H1 (cell line): ENCODE results near the gene TXNRD3. TPM values are rescaled to one million over a fixed set of nuclear protein-coding genes. Genes with fewer than 3 reads are reported as not detected.

Experiments used
- CTCF ChIA-PET: fragments of 300-600 bp; sonication (Branson Sonifier 250); formaldehyde crosslinking; loops from one replicate; lab custom pipeline; 2021; ENCODE audit not compliant: partially characterized antibody; lab: Charles Lee
- POLR2A ChIA-PET: fragments of 300-600 bp; sonication (Branson Sonifier 250); formaldehyde crosslinking; loops from one replicate; lab custom pipeline; 2021; ENCODE audit warnings: inconsistent platforms; ENCODE audit not compliant: partially characterized antibody; lab: Charles Lee
- DNase-seq, 2 experiments: peaks; one replicate each; pipeline versions ENCODE4 v3.0.0 to v3.0.0-alpha.2; 2010 to 2022; ENCODE audit warnings: low spot score in 2 of 2, low read depth in 1 of 2, mixed read lengths in 1 of 2
- FAIRE-seq: peaks from 2 replicates; lab custom pipeline; 2011; peaks lifted over from hg19 to GRCh38; lab: Jason Lieb, UNC
- H2AFZ ChIP-seq: 2 replicates; pipeline ENCODE4 v1.8.1; 2012; ENCODE audit warnings: low read length, inconsistent platforms
- H2AK5ac ChIP-seq: 2 replicates; pipeline ENCODE4 v1.6.1; 2013; ENCODE audit warnings: low read depth, low read length
- H2BK120ac ChIP-seq: replicated peaks from 2 replicates; pipeline ENCODE3; 2013; ENCODE audit warnings: low read depth, low read length, inconsistent platforms
- H2BK12ac ChIP-seq: 2 replicates; pipeline ENCODE4 v1.6.1; 2013; ENCODE audit warnings: low read depth, low read length
- H2BK15ac ChIP-seq: 2 replicates; pipeline ENCODE4 v1.6.1; 2013; ENCODE audit warnings: low read length
- H2BK20ac ChIP-seq: 2 replicates; pipeline ENCODE4 v1.6.1; 2013; ENCODE audit warnings: low read length
- H2BK5ac ChIP-seq: 2 replicates; pipeline ENCODE4 v1.6.1; 2013; ENCODE audit warnings: low read depth, low read length
- H3K14ac ChIP-seq: 2 replicates; pipeline ENCODE4 v1.6.1; 2013; ENCODE audit warnings: inconsistent platforms; ENCODE audit not compliant: insufficient read length
- H3K18ac ChIP-seq: 2 replicates; pipeline ENCODE4 v1.6.1; 2013; ENCODE audit warnings: low read length; ENCODE audit errors: extremely low read depth
- H3K23ac ChIP-seq: 2 replicates; pipeline ENCODE4 v1.6.1; 2013; ENCODE audit warnings: inconsistent platforms; ENCODE audit not compliant: insufficient read length
- H3K23me2 ChIP-seq: 2 replicates; pipeline ENCODE4 v1.6.1; 2013; ENCODE audit warnings: low read depth, low read length
- H3K27ac ChIP-seq: 2 replicates; pipeline ENCODE4 v1.6.1; 2011; ENCODE audit warnings: low read depth, low read length, inconsistent platforms
- H3K27me3 ChIP-seq, 4 experiments: replicated peaks in 1 of 4; 1 replicate in 1 of 4; 2 replicates in 3 of 4; pipeline versions ENCODE4 v1.6.1 to v1.8.1; 2011 to 2013; ENCODE audit warnings: low read length in 3 of 4, mild to moderate bottlenecking in 3 of 4, inconsistent platforms in 2 of 4, mixed read lengths in 2 of 4, moderate library complexity in 1 of 4; ENCODE audit not compliant: control insufficient read depth in 3 of 4, insufficient read depth in 3 of 4; ENCODE audit errors: extremely low read depth in 1 of 4
- H3K36me3 ChIP-seq, 4 experiments: 2 replicates each; pipeline versions ENCODE4 v1.6.1 to v1.8.1; 2011 to 2013; ENCODE audit warnings: mild to moderate bottlenecking in 4 of 4, low read length in 3 of 4, moderate library complexity in 2 of 4, control low read depth in 1 of 4, inconsistent platforms in 1 of 4; ENCODE audit not compliant: insufficient read depth in 4 of 4, control insufficient read depth in 2 of 4
- H3K4ac ChIP-seq: replicated peaks from 2 replicates; pipeline ENCODE3; 2013; ENCODE audit warnings: low read length, low read depth, mixed read lengths, inconsistent platforms; ENCODE audit not compliant: insufficient read length
- H3K4me1 ChIP-seq, 4 experiments: replicated peaks in 1 of 4; 1 replicate in 1 of 4; 2 replicates in 3 of 4; pipeline versions ENCODE4 v1.6.1 to v1.8.1; 2011 to 2013; ENCODE audit warnings: low read length in 3 of 4, inconsistent platforms in 2 of 4, mixed read lengths in 1 of 4; ENCODE audit not compliant: insufficient read depth in 4 of 4, control insufficient read depth in 3 of 4
- H3K4me2 ChIP-seq, 2 experiments: 2 replicates each; pipeline versions ENCODE4 v1.6.1 to v1.8.1; 2011 to 2013; ENCODE audit warnings: low read depth in 2 of 2, low read length in 2 of 2, control low read depth in 1 of 2, inconsistent platforms in 1 of 2, mild to moderate bottlenecking in 1 of 2; ENCODE audit not compliant: insufficient read depth in 1 of 2
- H3K4me3 ChIP-seq, 4 experiments: fragments of 200-600, 300-600 bp in 1 of 4; sonication (generic), shearing (Covaris generic), sonication (Bioruptor Twin) in 1 of 4; 2 replicates each; pipeline versions ENCODE4 v1.5.1 to v1.8.1; 2011 to 2016; ENCODE audit warnings: low read length in 4 of 4, low read depth in 3 of 4, control low read depth in 2 of 4, inconsistent platforms in 2 of 4, mild to moderate bottlenecking in 2 of 4, mixed read lengths in 1 of 4, moderate library complexity in 1 of 4; ENCODE audit not compliant: insufficient read depth in 2 of 4; ENCODE audit errors: extremely low read depth in 1 of 4
- H3K56ac ChIP-seq: replicated peaks from 2 replicates; pipeline ENCODE3; 2013; ENCODE audit warnings: low read depth, mild to moderate bottlenecking, mixed read lengths, low read length, inconsistent platforms; ENCODE audit not compliant: insufficient read length
- H3K79me1 ChIP-seq: 2 replicates; pipeline ENCODE4 v1.6.1; 2013; ENCODE audit warnings: low read depth, low read length, control low read depth
- H3K79me2 ChIP-seq, 2 experiments: 2 replicates each; pipeline versions ENCODE4 v1.6.1 to v1.8.1; 2012 to 2013; ENCODE audit warnings: low read length in 2 of 2, mild to moderate bottlenecking in 2 of 2, inconsistent platforms in 1 of 2; ENCODE audit not compliant: insufficient read depth in 2 of 2, control insufficient read depth in 1 of 2
- H3K9ac ChIP-seq, 4 experiments: replicated peaks in 1 of 4; 1 replicate in 1 of 4; 2 replicates in 3 of 4; pipeline versions ENCODE4 v1.6.1 to v1.8.1; 2011 to 2013; ENCODE audit warnings: low read depth in 3 of 4, low read length in 3 of 4, control low read depth in 2 of 4, mild to moderate bottlenecking in 2 of 4, moderate library complexity in 2 of 4, inconsistent platforms in 1 of 4; ENCODE audit errors: extremely low read depth in 1 of 4
- H3K9me3 ChIP-seq, 2 experiments: 2 replicates each; pipeline versions ENCODE4 v1.6.1 to v1.8.1; 2012 to 2013; ENCODE audit warnings: mild to moderate bottlenecking in 2 of 2, moderate library complexity in 2 of 2, control low read depth in 1 of 2, inconsistent platforms in 1 of 2, low read depth in 1 of 2, low read length in 1 of 2, mixed read lengths in 1 of 2; ENCODE audit not compliant: insufficient read depth in 2 of 2
- H4K20me1 ChIP-seq, 2 experiments: replicated peaks in 1 of 2; 2 replicates each; pipeline versions ENCODE3 to v1.8.1; 2011 to 2013; ENCODE audit warnings: inconsistent platforms in 2 of 2, low read length in 2 of 2, mild to moderate bottlenecking in 1 of 2; ENCODE audit not compliant: insufficient read depth in 2 of 2, control insufficient read depth in 1 of 2
- H4K5ac ChIP-seq: 2 replicates; pipeline ENCODE4 v1.6.1; 2013; ENCODE audit warnings: low read length, low read depth, mixed read lengths, inconsistent platforms; ENCODE audit not compliant: insufficient read length
- H4K8ac ChIP-seq: 2 replicates; pipeline ENCODE4 v1.8.0; 2013; ENCODE audit warnings: mild to moderate bottlenecking, moderate library complexity, low read length, inconsistent platforms; ENCODE audit not compliant: insufficient read depth; ENCODE audit errors: extremely low read depth
- H4K91ac ChIP-seq: replicated peaks from 2 replicates; pipeline ENCODE3; 2013; ENCODE audit warnings: low read length, mixed read lengths, inconsistent platforms; ENCODE audit not compliant: insufficient read length
- JUN ChIP-seq: IDR thresholded peaks from 2 replicates; pipeline ENCODE4 v1.6.1; 2011; ENCODE audit warnings: low read depth, mild to moderate bottlenecking, improper control_type of control experiment, low read length
- TAF7 ChIP-seq: optimal IDR thresholded peaks from 2 replicates; pipeline ENCODE3; 2011; ENCODE audit warnings: low read depth, mild to moderate bottlenecking, inconsistent platforms, low read length, moderate library complexity, borderline replicate concordance
- WGBS, 2 experiments: shearing (Covaris generic) in 1 of 2; methylation state at CpG; one replicate each; pipeline versions ENCODE4 v1.1.6 to v1.1.7; 2013 to 2015; ENCODE audit warnings: low lambda C conversion rate in 2 of 2, mixed read lengths in 2 of 2, inconsistent platforms in 1 of 2, low coverage in 1 of 2, missing lambda C conversion rate in 1 of 2; ENCODE audit not compliant: insufficient replicate concordance in 2 of 2, insufficient coverage in 1 of 2, insufficient read length in 1 of 2; ENCODE audit errors: extremely low coverage in 1 of 2, missing lambda C conversion rate in 1 of 2; 5-methylcytosine and 5-hydroxymethylcytosine counted together
- polyA plus RNA-seq, 7 experiments: library from polyadenylated mRNA; depleted of rRNA in 3 of 7; stranded (reverse) in 5 of 7; unstranded in 2 of 7; fragments of >200 nt in 5 of 7; fragments of 200-250 nt in 2 of 7; gene quantifications; 1 replicate in 5 of 7; 2 replicates in 1 of 7; 4 replicates in 1 of 7; pipeline versions ENCODE4 v1.2.1 to v1.2.3, GENCODE V29; 2011 to 2013; ENCODE audit warnings: missing spikeins in 2 of 7, mixed read lengths in 2 of 7
- total RNA-seq: library from RNA; stranded (reverse); fragmentation: NEBNext Ultra II Directional; extraction: Animal tissue kit (Norgen Biotek cat#: 25700); gene quantifications from 2 replicates; pipeline ENCODE4 v1.2.1, GENCODE V29; 2021
- TF ChIP-seq, protein P1 (sequence below): IDR thresholded peaks from 2 replicates; pipeline ENCODE4 v1.6.1; 2012; ENCODE audit warnings: inconsistent platforms
- TF ChIP-seq, protein P2 (sequence below), 3 experiments: IDR thresholded peaks; 1 replicate in 2 of 3; 2 replicates in 1 of 3; pipeline versions ENCODE4 v1.5.1 to v1.6.1; 2011; ENCODE audit warnings: low read length in 3 of 3, mild to moderate bottlenecking in 3 of 3, inconsistent platforms in 2 of 3, low read depth in 1 of 3, moderate library complexity in 1 of 3; ENCODE audit not compliant: insufficient read depth in 1 of 3; ENCODE audit errors: control extremely low read depth in 1 of 3

Gene TXNRD3
- total and polyA plus RNA-seq, 2 of the 8 experiments (the other 6 are each of a cell fraction or from before 2014, with no cell fraction given), result 3.4 to 4.3 TPM

DNA sequence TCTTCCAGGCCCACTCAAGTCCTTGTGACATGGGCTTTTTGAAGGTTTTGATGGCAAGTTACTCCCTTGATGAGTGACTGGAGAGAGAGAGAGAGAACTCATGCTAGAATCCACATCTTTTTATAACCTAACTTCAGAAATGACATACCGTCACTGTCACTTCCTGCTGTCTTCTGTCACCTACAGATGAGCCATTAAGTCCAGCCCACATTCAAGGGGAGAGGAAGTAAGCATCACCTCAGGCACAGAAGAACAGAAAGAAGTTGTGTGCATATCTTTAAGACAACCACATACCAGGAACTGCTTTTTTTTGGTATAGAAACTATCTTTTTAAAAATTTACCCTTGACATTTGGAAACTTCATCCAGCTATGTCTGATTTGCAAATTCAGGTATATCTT, 16.6 kb upstream of the TXNRD3 start:
- no peak overlapping the region for H3K4ac ChIP-seq
- H3K79me2 ChIP-seq, result no peaks in the 10 kb centered on the region
- H4K91ac ChIP-seq, result no peak overlapping the region
- no peak overlapping the region for H3K56ac ChIP-seq
- H4K20me1 ChIP-seq, result no peaks in the 10 kb centered on the region
- no peak overlapping the region for H4K5ac ChIP-seq
- H3K79me1 ChIP-seq, result no peaks in the 10 kb centered on the region
- H2BK15ac ChIP-seq, result no peak overlapping the region
- no peak overlapping the region for H4K8ac ChIP-seq
- no peak overlapping the region for H3K14ac ChIP-seq
- no peak overlapping the region for H2BK20ac ChIP-seq
- no peak overlapping the region for H3K18ac ChIP-seq
- H2BK12ac ChIP-seq, result no peak overlapping the region
- no peak overlapping the region for H2BK120ac ChIP-seq
- H2BK5ac ChIP-seq, result no peak overlapping the region
- CTCF ChIA-PET, result interaction anchor here (1.0 to 1.7 kb wide), 2 partner anchors 9 to 12 kb away, joined by 5 to 6 read pairs; no protein-coding TSS in a partner anchor
- peaks cover 0 to 7% of the 10 kb centered on the region in 2 experiments; a peak in 2 of 4 replicates for H3K9me3 ChIP-seq
- H3K4me1 ChIP-seq, result no peaks in the 10 kb centered on the region; a peak in 1 of 7 replicates
- H3K36me3 ChIP-seq, result no peaks in the 10 kb centered on the region
- H3K23ac ChIP-seq, result no peak overlapping the region
- no peaks in the 10 kb centered on the region for H3K27me3 ChIP-seq
- H3K27ac ChIP-seq, result no peak overlapping the region
- 83% methylated on average over 1 of the region's 1 CpG; no CpG with 5 or more reads in 1 of the 2 experiments for WGBS, 2 experiments
- DNase-seq (no peak), FAIRE-seq (no peak)
- no peak overlapping the region for H3K4me3 ChIP-seq
- POLR2A ChIA-PET, result no interaction called here
- no peaks in the 10 kb centered on the region for H3K23me2 ChIP-seq
- TF ChIP-seq, protein P1, sequence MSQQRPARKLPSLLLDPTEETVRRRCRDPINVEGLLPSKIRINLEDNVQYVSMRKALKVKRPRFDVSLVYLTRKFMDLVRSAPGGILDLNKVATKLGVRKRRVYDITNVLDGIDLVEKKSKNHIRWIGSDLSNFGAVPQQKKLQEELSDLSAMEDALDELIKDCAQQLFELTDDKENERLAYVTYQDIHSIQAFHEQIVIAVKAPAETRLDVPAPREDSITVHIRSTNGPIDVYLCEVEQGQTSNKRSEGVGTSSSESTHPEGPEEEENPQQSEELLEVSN, result no peak
- TF ChIP-seq JUN (no peak), TAF7 (no peak)
- TF ChIP-seq, protein P2, sequence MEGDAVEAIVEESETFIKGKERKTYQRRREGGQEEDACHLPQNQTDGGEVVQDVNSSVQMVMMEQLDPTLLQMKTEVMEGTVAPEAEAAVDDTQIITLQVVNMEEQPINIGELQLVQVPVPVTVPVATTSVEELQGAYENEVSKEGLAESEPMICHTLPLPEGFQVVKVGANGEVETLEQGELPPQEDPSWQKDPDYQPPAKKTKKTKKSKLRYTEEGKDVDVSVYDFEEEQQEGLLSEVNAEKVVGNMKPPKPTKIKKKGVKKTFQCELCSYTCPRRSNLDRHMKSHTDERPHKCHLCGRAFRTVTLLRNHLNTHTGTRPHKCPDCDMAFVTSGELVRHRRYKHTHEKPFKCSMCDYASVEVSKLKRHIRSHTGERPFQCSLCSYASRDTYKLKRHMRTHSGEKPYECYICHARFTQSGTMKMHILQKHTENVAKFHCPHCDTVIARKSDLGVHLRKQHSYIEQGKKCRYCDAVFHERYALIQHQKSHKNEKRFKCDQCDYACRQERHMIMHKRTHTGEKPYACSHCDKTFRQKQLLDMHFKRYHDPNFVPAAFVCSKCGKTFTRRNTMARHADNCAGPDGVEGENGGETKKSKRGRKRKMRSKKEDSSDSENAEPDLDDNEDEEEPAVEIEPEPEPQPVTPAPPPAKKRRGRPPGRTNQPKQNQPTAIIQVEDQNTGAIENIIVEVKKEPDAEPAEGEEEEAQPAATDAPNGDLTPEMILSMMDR (IDR thresholded peaks at IDR 0.05; ENCODE audit: control extremely low read depth in 1 of 3, insufficient read depth in 1 of 3, low read depth in 1 of 3, low read length in 3 of 3), result no peak
- no peak overlapping the region for H2AFZ ChIP-seq
- no peak overlapping the region for H2AK5ac ChIP-seq
- H3K9ac ChIP-seq, result no peak overlapping the region
- no peak overlapping the region for H3K4me2 ChIP-seq
